PFSK-1 (cell line): ENCODE measurements around the gene DCLK2.

Source experiments
- FOXP2 ChIP-seq: optimal IDR thresholded peaks from 2 replicates; pipeline ENCODE3; 2011; ENCODE audit warnings: borderline replicate concordance, control low read depth, inconsistent platforms; ENCODE audit not compliant: insufficient read depth; ENCODE audit errors: extremely low read length, extremely low read depth
- POLR2AphosphoS5 ChIP-seq: IDR thresholded peaks from 2 replicates; pipeline ENCODE4 v1.6.1; 2012; ENCODE audit warnings: low read depth, mild to moderate bottlenecking, control low read depth, low read length, moderate library complexity

- TF ChIP-seq POLR2AphosphoS5 (no peak), FOXP2 (no peak)
Observed at GRCh38 chr4:150145090-150145945, 67.1 kb downstream of the DCLK2 start.
